ENCODE data around the gene CATSPERB. TPM values are rescaled to one million over a fixed set of nuclear protein-coding genes. Genes with fewer than 3 reads are reported as not detected.

The CATSPERB gene
- total and polyA plus RNA-seq, 2 experiments from 2014 or later, result 0.27 to 0.38 TPM

DNA sequence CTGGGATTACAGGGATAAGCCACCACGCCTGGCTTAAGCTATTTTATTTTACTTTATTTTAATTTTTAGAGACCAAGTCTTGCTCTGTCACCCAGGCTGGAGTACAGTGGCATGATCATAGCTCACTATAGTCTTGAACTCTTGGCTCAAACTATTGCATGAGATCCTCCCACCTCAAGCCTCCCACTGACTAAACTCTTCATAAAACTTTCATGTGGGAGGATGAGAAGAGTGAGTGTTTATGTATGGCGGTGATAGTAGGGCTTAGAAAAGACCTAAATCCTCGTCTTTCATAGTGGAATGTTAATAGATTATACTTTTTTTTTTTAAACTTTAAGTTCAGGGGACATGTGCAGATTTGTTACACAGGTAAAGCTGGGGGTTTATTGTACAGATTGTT, 198.3 kb downstream of the CATSPERB start (continued):
- no peak for TF ChIP-seq ETS1 (IDR thresholded peaks at IDR 0.05)

Small RNAs within 50 kb of the gene (small RNA-seq; reads per million reads assigned to genes)
- gene AL133373.1 (ENCODE audit: low replicate concordance) (not detected), gene POLR3GP1 (ENCODE audit: low replicate concordance) (not detected), gene RF00012 (ENCODE audit: low replicate concordance) (not detected)

Other genes with a start within 250 kb of the CATSPERB start
- 105 and 128 TPM in 2 replicates for gene PPP4R3A, start 221.8 kb downstream of the CATSPERB start, total RNA-seq (2014; rRNA removed; shearing (Covaris generic))
- 45.8 and 50.3 TPM in 2 replicates for gene PPP4R3A, start 221.8 kb downstream of the CATSPERB start, polyA plus RNA-seq (2016; fragmentation: Nextera tagmentation; extraction: Ambion mirVana)
- 35.0 and 42.1 TPM in 2 replicates for gene TC2N, start 135.4 kb upstream of the CATSPERB start, total RNA-seq (2014; rRNA removed; shearing (Covaris generic))
- gene TC2N, start 135.4 kb upstream of the CATSPERB start, polyA plus RNA-seq (2016; fragmentation: Nextera tagmentation; extraction: Ambion mirVana), result 10.0 and 10.9 TPM in 2 replicates
- gene FBLN5, start 215.6 kb upstream of the CATSPERB start, total RNA-seq (2014; rRNA removed; shearing (Covaris generic)), result 2.0 and 4.9 TPM in 2 replicates
- 4.3 and 6.0 TPM in 2 replicates for gene FBLN5, start 215.6 kb upstream of the CATSPERB start, polyA plus RNA-seq (2016; fragmentation: Nextera tagmentation; extraction: Ambion mirVana)

Data from GM23338 (cell line).